GM12864 (cell line): Measurements from ENCODE around the gene MTMR4.

Experiments
- DNase-seq: peaks from one replicate; pipeline ENCODE4 v3.0.0-alpha.2; 2011; ENCODE audit warnings: low read depth
- H3K4me3 ChIP-seq: 2 replicates; pipeline ENCODE4 v1.5.1; 2011; ENCODE audit warnings: mild to moderate bottlenecking, low read depth, low read length, control low read depth
- CTCF ChIP-seq: IDR thresholded peaks from 2 replicates; pipeline ENCODE4 v1.5.1; 2011; ENCODE audit warnings: low read depth, mild to moderate bottlenecking, moderate library complexity, low read length, control low read depth, inconsistent platforms; ENCODE audit errors: missing control alignments

The MTMR4 gene

GRCh38 chr17:58527306-58527705, 12.9 kb upstream of the MTMR4 start:
- peak; percentile 54 for TF ChIP-seq CTCF
- no peak overlapping the region for H3K4me3 ChIP-seq
- no peak for DNase-seq

GRCh38 chr17:58525239-58525638, 10.8 kb upstream of the MTMR4 start:
- H3K4me3 ChIP-seq: no peak overlapping the region

GRCh38 chr17:58521680-58522079, 7.2 kb upstream of the MTMR4 start:
- no peak for DNase-seq
- no peak overlapping the region for H3K4me3 ChIP-seq
- TF ChIP-seq CTCF: no peak

More at GRCh38 chr17:58525239-58525638, 10.8 kb upstream of the MTMR4 start:
- DNase-seq: no peak
- no peak for TF ChIP-seq CTCF

GRCh38 chr17:58520843-58521430, 6.5 kb upstream of the MTMR4 start:
- peak; percentile 21 for DNase-seq
- peak; percentile 76 for TF ChIP-seq CTCF
- no peak overlapping the region for H3K4me3 ChIP-seq

- TF ChIP-seq CTCF: no peak
- peak; percentile 99 for DNase-seq
- peak overlapping the region; percentile 89 for H3K4me3 ChIP-seq
Observed at GRCh38 chr17:58517928-58518609, 3.6 kb upstream of the MTMR4 start.

- peak overlapping the region; percentile 89 for H3K4me3 ChIP-seq
- TF ChIP-seq CTCF: no peak
- DNase-seq: no peak
Observed at GRCh38 chr17:58517378-58517927, 3.0 kb upstream of the MTMR4 start.
